Measurements from ENCODE around the gene GABRA4.

DNA sequence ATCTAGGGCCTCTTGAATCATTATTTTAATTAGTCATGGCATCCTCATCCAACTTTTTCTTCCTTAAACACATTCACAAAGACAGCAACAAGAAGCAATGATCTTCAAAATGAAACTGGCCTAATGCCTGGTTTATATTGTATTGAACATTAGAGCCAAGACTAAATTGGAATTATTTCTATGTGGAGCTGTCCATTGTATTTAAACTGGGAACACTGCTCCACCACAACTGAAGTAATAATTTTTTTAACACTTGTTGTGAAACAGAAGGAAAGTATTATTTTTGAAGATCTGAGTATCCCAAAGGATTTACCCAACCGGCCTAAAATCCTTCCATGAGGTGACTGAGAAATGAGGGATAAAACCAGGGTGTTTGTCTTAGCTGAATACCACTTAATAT is 44.9 kb upstream of the GABRA4 start:
- TF ChIP-seq, protein P1, sequence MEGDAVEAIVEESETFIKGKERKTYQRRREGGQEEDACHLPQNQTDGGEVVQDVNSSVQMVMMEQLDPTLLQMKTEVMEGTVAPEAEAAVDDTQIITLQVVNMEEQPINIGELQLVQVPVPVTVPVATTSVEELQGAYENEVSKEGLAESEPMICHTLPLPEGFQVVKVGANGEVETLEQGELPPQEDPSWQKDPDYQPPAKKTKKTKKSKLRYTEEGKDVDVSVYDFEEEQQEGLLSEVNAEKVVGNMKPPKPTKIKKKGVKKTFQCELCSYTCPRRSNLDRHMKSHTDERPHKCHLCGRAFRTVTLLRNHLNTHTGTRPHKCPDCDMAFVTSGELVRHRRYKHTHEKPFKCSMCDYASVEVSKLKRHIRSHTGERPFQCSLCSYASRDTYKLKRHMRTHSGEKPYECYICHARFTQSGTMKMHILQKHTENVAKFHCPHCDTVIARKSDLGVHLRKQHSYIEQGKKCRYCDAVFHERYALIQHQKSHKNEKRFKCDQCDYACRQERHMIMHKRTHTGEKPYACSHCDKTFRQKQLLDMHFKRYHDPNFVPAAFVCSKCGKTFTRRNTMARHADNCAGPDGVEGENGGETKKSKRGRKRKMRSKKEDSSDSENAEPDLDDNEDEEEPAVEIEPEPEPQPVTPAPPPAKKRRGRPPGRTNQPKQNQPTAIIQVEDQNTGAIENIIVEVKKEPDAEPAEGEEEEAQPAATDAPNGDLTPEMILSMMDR (IDR thresholded peaks at IDR 0.05; ENCODE audit: low read depth, low read length) = no peak
- TF ChIP-seq POLR2A (IDR thresholded peaks at IDR 0.05; ENCODE audit: extremely low read depth, insufficient read length) = no peak

All from NB4 (cell line).